ENCODE results near the gene ANKRD33B.

DNA sequence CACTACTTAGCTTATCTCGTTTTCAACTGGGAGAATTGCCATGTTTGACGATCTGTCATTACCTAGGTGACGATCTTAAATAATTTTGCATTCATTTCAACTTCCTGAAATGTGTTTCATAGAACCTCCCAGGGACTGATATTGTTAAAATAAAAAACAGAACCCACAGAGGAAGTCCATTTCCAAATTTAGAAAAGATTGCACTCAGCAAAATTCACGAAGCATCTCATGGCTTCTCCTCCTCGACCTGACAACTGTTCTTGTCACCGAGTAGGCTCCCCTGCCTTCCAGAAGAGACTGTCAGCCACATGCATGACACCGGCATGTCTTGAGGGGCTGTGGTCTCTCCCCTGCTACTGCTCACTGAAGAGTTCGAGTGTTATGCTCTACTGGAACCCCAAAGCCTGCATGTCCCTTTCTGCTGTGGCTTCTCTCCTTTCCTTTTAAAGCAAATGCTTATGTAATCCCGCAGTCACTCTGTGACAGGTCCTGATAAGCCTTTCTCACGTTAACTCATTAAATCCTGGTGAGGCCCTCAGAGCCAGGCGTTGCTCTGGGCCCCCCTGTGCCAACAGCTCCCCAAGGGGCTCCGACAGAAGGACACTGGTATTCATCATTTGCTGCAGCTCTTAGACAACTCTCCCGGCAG is 26.8 kb upstream of the ANKRD33B start:
- TF ChIP-seq, protein P1, sequence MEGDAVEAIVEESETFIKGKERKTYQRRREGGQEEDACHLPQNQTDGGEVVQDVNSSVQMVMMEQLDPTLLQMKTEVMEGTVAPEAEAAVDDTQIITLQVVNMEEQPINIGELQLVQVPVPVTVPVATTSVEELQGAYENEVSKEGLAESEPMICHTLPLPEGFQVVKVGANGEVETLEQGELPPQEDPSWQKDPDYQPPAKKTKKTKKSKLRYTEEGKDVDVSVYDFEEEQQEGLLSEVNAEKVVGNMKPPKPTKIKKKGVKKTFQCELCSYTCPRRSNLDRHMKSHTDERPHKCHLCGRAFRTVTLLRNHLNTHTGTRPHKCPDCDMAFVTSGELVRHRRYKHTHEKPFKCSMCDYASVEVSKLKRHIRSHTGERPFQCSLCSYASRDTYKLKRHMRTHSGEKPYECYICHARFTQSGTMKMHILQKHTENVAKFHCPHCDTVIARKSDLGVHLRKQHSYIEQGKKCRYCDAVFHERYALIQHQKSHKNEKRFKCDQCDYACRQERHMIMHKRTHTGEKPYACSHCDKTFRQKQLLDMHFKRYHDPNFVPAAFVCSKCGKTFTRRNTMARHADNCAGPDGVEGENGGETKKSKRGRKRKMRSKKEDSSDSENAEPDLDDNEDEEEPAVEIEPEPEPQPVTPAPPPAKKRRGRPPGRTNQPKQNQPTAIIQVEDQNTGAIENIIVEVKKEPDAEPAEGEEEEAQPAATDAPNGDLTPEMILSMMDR (IDR thresholded peaks at IDR 0.05): no peak
- TF ChIP-seq POLR2A (IDR thresholded peaks at IDR 0.05): no peak
